Stimulated activated CD4-positive, alpha-beta T cell treated with anti-CD3 and anti-CD28 coated beads, Interleukin-15, amount 100 ng/mL, for 24 hours (primary cell): ENCODE results near the gene ZNF761.
"Not testable (repeated sequence)": the region's sequence is repeated elsewhere in the genome, so short reads cannot be mapped to it uniquely, and the experiment has no call there.

Experiments used
- DNase-seq: peaks from one replicate; pipeline ENCODE4 v3.0.0-alpha.2; 2020

ZNF761 gene

DNA sequence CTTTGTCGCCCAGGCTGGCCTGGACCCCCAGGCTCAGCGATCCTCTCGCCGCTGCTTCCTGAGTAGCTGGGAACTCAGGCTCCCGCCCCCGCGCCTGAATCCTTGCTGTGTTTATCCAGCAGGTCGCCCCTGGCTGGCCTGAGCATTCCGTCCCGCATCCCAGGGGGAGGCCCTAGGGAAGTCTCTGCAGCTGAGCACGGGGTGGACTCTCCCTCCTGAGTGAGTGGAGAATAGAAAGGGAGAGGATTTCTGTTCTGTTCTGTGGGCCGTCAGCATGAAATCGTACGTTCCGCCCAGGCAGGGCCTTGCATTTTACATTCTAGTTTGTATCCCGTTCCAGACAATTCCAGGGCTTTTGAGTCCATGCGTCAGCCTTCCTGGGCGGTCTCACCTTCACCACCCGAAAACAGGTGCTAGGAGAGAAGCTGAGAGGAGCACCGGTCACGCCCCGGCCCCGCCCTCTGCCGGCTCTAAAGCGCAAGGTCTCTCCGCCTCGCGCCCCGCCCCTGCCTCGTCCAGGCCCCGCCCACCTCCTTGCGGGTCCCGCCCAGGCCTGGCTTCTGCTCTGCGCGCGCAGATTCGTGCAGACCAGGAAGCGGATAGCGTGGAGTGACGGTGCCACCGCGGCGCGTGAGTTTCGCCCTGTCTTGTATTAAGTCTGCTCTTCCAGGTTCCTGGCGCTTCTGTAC is at the start of gene ZNF761:
Gene ZNF761, plus strand, starts transcription at position 586 of the 689 bp plus-strand sequence. CDS start 15,285 bp downstream, outside the sequence.
- DNase-seq = peak; percentile 96

DNA sequence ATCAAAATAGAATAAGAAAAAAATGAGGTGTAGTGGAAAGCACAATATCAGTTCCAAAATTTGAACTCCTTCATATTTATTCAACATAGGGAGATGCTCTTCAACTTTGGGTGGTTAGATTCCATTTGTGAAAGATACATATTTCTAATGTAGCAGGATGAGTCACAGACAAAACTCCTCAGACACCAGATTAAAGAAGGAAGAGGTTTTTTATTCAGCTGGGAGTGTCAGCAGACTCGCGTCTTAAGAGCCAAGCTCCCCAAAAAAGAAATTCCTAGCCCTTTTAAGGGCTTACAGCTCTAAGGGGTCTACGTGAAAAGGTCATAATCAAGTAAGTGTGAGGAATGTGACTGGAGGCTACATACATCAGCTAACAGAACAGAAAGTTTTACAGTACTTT is 43.6 kb upstream of the ZNF761 start:
- no peak for DNase-seq

DNA sequence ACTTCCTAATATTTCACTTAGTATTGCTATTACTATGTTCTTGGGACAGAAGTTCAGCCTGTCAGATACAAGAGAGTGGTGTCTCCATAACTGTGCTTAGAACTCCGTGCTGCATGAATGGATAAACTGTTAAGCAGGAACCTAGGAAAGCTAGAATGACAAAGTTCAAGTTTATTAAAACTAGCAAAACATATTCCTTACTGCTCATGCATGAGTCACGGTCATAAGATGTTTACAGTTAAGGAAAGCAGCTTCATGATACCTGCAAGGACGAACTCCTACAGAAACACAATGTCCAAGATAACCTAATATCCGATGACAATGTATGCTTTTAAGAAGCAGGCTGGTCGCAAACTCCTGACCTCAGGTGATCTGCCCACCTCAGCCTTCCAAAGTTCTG is 42.9 kb upstream of the ZNF761 start:
- DNase-seq = no peak

DNA sequence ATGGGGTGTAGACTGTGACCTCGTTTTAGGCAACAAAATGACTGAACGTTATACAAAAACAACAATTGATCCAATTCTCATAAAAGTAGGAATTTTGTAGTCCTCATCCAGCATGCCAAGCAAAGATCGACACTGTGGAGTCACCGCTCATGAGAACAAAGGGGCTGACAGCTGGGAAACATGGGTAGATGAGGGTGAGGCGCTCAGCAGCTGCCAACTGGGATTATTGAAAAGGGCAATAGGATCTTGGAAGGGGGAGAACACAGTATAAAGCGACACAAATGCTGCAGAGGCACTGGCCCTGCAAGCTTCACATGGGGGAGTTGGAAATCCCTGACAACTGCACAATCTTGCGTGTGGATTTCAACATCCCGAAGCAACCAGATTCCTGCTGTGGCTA is 42.2 kb upstream of the ZNF761 start:
- no peak for DNase-seq

DNA sequence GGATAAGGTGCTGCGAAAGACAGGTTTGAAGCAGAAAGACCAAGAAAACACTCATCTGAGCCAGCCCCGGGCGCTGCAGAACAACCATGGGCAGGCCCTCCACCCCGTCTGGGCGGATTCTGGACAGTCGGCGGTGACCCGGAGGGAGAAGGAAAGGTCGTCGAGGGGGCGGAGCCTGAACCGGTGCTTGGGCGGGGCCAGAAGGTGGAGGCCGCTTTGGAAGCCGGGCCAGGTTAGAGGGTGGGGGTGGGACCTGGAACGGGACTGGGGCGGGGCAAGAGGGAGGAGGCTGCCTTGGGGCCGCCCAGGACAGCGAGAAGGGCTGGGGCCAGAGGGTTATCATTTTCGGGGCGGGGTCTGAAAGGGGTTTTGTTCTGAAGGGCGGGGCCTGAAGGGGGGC is 41.8 kb upstream of the ZNF761 start:
- no peak for DNase-seq

DNA sequence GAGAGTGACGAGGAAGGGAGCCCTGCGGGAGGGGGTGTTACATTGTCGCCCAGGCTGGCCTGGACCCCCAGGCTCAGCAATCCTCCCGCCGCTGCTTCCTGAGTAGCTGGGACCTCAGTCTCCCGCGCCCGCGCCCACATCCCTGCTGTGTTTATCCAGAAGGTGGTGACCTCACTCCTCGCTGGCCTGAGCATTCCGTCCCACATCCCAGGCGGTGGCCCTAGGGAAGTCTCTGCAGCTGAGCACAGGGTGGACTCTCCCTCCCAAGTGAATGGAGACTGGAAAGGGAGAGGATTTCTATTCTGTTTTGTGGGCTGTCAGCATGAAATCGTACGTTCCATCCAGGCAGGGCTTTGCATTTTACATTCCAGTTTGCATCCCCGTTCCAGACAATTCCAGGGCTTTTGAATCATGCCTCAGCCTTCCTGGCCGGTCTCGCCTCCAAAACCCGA is 37.2 kb upstream of the ZNF761 start:
- DNase-seq = no peak

- peak; percentile 96 for DNase-seq
Measured at GRCh38 chr19:53394974-53395839, 36.6 kb upstream of the ZNF761 start, which contains the start of gene ZNF765. Gene ZNF765 (plus strand): TSS chr19:53395149. CDS start chr19:53398016, 2,867 bp downstream.

DNA sequence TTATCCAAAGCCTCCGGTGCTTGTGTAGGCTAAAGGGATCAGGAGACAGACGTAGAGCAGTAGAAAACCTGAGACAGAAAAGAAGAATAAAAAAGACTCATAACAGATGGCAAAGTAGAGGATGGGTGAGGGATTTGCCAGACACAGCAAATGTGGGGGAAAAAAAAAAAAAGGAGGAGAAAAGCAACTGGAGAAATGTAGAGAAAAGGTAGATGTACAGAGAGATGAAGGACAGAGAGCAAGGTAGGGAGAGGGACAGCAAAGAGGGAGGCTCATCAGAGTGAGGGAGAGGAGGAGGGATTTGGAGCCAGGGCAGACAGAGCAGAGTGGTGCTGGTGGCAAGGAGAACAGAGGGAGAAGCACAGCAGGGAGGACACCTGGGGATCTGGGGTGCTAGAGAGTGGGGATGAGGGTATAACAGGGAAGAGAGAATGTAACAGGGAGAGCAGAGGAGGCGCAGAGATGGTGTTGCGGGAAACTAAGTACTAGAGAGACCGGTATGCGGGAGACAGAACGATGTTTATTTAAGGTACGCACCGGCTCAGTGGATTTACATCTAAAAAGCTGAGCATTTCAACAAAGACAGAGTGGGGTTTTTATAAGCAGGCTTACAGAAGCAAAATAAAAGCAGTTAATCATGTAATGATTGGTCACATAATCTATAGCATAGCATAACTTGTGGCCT is 35.8 kb upstream of the ZNF761 start:
- DNase-seq = not testable (repeated sequence)

DNA sequence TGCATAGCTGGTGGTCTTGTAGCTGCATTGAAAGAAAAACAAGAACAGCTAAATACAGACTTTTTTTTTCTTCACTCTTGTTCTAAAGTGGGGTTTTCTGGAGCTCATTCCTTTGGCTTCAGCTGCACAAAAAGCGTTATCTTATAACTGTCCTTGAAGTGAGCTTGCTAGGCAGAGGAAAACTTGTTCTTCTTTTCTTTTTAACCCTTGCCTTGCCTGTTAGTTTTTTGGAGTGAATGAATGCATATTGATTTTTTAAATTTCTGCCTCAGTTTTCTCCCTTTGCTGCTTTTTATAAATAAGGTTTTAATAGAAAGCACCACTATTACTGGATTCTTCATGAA is 35.3 kb upstream of the ZNF761 start:
- no peak for DNase-seq

DNA sequence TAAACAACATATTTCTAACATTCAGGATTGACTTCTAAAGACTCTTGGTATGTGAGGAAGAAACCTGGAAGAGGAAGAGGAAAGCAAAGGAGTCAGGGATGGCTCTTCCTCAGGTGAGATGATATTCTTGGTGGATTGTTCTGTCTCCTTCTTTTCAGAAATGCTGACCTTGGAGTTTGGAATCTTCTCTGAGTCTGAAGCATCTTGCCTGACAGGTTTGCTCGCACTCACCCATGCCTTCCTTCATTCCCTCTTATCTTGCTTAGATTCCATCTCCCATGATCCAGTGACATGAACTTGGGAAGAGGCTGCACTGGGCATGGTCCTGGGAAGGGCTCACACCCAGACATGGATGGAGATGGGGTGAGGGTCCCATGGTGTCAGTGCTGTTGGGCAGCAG is 33.9 kb upstream of the ZNF761 start:
- not testable (repeated sequence) for DNase-seq

DNA sequence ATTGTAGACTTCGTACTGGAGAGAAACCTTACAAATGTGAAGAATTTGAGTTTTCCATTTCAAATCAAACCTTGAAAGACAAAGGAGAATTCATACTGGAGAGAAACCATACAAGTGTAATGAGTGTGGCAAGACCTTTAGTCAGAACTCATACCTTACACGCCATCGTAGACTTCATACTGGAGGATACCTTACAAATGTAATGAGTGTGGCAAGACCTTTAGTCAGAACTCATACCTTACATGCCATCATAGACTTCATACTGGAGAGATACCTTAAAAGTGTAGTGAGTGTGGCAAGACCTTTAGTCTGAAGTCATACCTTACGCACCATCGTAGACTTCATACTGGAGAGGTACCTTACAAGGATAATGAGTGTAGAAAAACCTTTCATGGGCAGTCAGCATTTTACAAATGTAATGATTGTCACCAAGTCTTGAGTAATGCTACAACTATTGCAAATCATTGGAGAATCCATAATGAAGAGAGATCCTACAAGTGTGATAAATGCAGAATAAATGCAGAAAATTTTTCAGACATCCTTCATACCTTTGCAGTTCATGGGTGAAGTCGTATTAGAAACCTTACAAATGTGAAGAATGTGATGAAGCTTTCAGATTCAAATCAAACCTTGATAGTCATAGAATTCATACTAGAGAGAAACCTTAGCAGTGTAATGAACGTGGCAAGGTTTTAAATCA is 22.1 kb upstream of the ZNF761 start:
- no peak for DNase-seq

- DNase-seq = not testable (repeated sequence)
Measured at GRCh38 chr19:53420520-53421315, 11.1 kb upstream of the ZNF761 start.

DNA sequence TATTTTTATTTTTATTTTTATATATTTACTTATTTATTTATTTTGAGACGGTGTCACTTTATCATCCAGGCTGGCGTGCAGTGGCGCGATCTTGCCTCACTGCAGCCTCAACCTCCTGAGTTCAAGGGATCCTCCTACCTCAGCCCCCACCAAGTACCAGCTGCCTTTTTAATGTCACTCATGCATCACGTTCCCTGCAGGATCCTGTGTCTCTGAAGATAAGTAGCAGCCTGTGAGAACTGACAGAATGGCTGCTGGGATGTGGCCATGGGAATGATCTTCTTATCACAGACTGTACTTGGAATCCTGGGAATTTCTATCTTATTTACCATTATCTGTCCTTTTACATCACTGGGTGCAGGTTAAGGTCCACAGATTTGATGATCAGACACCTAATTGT is 9.2 kb upstream of the ZNF761 start:
- DNase-seq = no peak

DNA sequence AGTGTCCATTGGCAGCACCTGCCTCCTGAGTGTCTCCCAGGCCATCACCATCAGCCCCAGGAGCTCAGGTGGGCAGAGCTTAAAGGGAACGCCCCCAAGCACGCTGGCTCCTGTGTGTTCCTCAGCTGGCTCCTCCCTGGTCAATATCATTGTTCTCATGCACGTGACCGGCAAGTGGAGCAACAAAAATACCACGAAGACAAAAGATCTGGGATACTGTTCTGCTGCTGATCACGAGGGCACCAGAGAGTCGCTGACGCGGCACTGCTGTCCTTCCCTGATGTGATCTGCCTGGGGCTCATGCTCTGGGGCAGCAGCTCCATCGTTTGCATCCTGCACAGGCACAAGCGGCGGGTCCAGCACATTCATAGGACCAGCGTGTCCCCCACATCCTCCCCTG is 8.7 kb upstream of the ZNF761 start:
- DNase-seq = not testable (repeated sequence)

DNA sequence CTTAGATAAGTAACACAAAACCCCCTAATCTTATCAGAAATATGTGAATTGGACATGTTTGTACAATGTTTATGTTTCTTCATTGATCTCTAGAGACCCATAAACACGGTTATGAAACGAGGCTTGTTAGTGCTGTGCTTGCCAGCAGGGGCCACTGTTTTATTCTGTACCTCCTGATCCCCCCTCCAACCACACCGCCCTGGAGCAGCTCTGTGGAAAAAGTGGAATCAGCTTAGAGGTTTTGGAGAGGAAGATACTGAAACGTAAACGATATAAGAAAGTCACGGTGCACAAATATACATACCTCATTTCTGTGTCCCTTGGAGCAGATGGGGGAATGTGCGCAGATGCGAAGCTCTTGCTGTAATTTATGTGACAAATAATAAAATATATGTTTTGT is 8.1 kb upstream of the ZNF761 start:
- DNase-seq = not testable (repeated sequence)

DNA sequence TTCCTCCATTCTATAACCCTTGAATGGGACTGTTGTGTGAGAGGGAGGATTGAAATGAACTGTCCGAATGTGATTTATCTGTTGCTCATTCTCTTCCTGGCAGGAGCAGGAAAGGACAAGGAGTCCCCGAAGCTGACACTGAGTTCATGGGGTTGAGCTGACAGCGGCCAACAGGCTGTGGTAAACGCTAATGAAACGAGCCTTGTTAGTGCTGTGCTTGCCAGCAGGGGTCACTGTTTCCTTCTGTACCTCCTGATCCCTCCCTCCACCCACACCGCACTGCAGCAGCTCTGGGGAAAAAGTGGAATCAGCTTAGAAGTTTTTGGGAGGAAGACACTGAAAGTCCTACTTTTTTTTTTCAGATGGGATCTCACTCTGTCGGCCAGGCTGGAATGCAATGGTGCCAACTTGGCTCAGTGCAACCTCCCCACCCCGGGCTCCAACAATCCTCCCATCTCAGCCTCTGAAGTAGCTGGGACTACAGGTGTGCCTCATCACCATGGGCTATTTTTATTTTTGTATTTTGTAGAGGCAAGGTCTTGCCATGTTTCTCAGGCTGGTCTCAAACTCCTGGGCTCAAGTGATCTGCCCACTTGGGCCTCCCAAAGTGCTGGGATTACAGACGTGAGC is 6.7 kb upstream of the ZNF761 start:
- peak; percentile 75 for DNase-seq

DNA sequence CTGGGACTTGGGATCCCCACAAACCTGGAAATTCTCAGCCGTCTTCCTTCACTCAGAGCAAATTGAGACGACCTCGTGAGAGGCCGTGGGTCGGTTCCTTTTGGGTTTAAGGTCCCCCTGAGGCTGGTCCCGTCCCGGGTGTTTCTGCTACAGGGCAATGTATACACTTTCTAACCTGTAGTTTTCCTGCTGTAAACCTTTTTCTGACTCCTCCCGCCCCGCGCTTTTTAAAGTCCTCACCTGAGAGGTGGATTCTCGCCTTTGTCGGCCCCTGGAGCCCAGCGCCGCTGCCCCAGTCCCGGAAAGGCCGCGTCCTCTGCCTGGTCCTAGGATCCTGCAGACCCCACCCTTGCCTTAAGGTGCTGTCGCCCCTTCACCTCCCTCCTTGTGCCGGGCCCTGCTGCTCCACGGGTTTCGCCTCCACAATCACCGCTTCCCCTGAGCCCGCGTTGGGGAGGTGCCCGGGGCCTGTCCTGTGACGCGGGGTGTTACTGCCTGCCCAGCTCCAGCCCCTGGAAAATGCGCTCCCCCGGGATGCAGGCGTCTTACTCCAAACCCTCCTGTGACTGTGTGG is 391 bp downstream of the ZNF761 start:
- DNase-seq = peak; percentile 36

- DNase-seq = not testable (repeated sequence)
Measured at GRCh38 chr19:53443809-53444208, 12.0 kb downstream of the ZNF761 start.

GRCh38 chr19:53447196-53447595 is 15.4 kb downstream of the ZNF761 start:
- not testable (repeated sequence) for DNase-seq

- DNase-seq = no peak
Measured at GRCh38 chr19:53455828-53456227, 24.0 kb downstream of the ZNF761 start.

GRCh38 chr19:53460131-53460721 is 28.4 kb downstream of the ZNF761 start:
- DNase-seq = not testable (repeated sequence)
